NCI-H748 (cell line): ENCODE results near the gene TCEAL3.
A peak's percentile ranks its signal among the peaks of the same experiment; 100 is the strongest.
"Not testable (repeated sequence)": the region's sequence is repeated elsewhere in the genome, so short reads cannot be mapped to it uniquely, and the experiment has no call there.

ENCODE experiments used
- DNase-seq: peaks from one replicate; lab custom pipeline; 2025; ENCODE audit not compliant: unreplicated experiment; lab: John Stamatoyannopoulos, UW

TCEAL3 gene

DNA sequence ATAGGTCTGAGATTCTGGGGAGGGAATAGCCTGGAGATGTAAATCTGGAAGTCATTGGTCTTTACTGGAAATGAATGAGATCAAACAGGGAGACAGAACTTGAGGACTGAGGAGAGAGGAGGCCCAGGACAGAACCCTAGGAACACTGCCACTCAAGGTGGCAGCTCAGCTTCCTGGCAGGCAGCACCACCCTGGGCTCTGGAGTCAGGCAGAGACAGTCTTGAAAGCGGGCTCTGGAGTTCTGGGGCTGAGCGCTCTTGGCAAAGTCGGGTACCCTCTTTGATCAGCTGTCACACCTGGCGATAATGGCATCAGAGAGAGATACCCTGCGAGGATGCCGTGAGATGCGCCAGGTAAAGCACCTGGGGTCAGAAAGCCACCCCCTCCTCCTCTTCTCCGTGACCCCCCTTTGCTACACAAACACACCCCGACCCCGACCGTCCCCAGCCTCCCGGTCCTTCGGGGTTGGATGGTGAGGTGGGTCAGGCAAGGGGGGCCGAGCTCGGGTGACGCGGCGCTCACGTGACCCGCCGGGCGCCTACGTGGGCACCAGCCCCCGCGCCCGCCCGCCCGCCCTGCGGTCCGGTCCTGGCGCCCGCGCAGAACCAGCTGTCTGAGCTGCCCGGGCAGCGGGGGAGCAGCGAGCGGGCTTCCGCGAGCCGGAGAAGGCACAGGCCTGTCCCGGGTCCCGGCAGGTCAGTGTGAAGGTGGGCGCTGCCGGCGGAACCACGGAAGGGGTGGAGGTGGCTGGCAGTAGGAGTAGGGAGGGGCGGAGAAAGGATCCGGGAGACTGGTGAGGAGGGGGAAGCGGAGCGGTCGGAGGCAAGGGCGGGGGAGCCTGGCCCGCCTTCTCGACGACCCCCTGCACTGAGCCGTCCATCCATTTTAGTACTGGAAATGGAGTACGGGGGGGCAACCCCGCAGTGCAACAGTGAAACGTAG lies at the start of gene TCEAL3:
TCEAL3 (plus strand) TSS at position 600 of the 942 bp plus-strand sequence. CDS start 1,102 bp downstream, outside the sequence.
- peak; percentile 75 for DNase-seq

- no peak for DNase-seq
Measured at GRCh38 chrX:103560256-103560655, 47.5 kb upstream of the TCEAL3 start.

DNA sequence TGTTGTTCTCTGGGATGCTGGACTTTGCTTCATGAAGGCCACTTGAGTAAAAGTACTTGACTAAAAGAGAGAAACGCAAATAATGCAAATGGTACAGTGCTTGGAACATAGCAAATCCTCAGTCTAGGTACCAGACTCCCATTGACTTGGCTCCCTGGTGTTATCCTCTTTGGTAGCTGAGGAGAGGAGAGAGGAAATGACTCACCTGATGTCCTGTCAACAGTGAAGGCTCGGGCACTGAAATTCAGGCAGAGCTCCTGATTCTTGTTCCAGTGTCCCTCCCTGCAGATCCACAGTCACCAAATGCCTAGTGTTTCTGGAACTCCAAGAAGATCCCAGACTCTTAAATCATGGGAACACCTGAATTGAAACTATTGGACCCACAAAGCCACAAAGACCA lies 45.0 kb upstream of the TCEAL3 start:
- no peak for DNase-seq

- DNase-seq = no peak
Measured at GRCh38 chrX:103565197-103565596, 42.6 kb upstream of the TCEAL3 start.

DNA sequence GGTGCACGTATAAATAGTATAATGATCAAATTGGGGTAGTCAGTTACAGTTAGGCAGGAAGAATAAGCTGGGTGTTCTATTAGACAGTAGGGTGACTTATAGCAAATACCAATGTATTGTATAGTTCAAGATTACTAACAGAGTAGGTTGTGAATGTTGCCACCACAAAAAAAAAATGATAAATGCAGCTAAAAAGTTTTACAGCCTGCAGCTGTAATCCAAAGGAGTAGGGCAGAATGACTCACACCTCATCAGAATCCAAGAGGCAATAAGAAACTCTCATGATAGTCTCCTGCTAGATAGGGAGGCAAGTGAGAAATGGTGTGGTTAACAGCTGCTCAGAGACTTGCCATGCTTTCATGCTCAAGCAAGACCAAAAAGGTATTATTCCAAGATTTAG lies 42.0 kb upstream of the TCEAL3 start:
- DNase-seq = no peak

- DNase-seq = no peak
Measured at GRCh38 chrX:103571121-103571520, 36.6 kb upstream of the TCEAL3 start.

- DNase-seq = no peak
Measured at GRCh38 chrX:103571726-103572125, 36.0 kb upstream of the TCEAL3 start.

- peak; percentile 3 for DNase-seq
Measured at GRCh38 chrX:103573202-103573601, 34.6 kb upstream of the TCEAL3 start.

- peak; percentile 66 for DNase-seq
Measured at GRCh38 chrX:103584596-103584995, 23.2 kb upstream of the TCEAL3 start.

DNA sequence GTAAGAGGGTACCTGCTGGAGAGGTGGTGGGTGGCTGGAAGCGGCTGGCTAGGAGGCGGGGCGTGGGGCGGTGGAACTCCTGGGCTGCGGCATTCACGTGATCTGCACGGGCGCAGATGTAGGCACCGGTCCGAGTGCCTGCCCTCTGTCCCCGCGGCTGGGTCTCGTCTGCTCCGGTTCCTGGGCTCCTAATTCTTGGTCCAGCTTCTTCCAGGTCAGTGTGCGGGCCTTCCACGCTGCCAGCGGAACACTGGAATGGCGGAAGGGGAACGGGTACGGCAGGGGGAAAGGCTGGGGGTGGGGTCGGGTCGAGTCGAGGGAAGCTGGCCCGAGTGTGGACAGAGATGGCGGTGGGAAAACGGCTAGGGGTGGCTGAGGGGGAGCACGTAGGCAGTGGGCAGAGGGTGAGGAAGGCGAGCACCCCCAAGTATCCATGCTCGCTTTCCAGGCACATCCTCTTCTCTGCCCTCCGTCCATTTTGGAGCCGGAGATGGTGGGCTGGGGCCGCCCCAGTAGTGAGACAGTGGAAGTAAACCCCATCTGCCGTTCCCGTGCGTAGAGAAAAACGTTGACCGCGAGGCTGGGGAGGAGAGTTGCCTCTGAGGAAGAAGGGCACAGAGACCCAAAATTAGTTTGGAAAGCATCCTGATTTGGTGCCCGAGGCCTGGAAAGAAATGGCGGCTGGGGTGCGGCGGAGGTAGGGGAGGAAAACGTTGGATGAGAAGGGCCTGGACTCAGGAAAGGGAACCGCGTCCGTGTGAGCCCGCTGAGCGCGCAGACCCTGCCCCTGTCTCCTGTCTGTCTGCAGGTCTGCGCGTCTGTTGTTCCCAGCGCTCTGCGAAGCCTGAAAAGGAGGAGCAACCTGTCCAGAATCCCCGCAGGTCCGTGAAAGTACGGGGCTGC lies 22.1 kb upstream of the TCEAL3 start, which contains the start of gene TCEAL4:
TCEAL4 (plus strand) TSS at position 105 of the 903 bp plus-strand sequence. CDS start 1,161 bp downstream, outside the sequence.
- DNase-seq = peak; percentile 74

- no peak for DNase-seq
Measured at GRCh38 chrX:103586314-103586646, 21.5 kb upstream of the TCEAL3 start.

- DNase-seq = no peak
Measured at GRCh38 chrX:103586659-103587058, 21.1 kb upstream of the TCEAL3 start.

DNA sequence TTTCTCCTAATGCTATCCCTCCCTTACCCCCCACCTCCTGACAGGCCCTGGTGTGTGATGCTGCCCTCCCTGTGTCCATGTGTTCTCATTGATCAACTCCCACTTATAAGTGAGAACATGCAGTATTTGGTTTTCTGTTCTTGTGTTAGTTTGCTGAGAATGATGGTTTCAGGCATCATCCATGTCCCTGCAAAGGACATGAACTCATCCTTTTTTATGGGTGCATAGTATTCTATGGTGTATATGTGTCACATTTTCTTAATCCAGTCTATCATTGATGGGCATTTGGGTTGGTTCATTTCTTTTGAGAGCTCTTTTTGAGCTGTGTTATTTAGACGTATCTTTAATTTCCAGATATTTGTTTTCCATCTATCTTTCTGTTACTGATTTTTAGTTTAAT lies 15.5 kb upstream of the TCEAL3 start:
- not testable (repeated sequence) for DNase-seq

DNA sequence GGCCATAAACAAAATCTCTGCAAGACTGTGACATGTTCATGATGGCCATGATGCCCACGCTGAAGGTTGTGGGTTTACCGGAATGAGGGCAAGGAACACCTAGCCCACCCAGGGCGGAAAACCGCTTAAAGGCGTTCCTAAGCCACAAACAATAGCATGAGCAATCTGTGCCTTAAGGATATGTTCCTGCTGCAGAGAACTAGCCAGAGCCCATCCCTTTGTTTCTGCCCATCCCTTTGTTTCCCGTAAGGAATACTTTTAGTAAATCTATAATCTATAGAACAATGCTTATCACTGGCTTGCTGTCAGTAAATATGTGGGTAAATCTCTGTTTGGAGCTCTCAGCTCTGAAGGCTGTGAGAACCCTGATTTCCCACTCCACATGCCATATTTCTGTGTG lies 12.6 kb upstream of the TCEAL3 start:
- DNase-seq = not testable (repeated sequence)

DNA sequence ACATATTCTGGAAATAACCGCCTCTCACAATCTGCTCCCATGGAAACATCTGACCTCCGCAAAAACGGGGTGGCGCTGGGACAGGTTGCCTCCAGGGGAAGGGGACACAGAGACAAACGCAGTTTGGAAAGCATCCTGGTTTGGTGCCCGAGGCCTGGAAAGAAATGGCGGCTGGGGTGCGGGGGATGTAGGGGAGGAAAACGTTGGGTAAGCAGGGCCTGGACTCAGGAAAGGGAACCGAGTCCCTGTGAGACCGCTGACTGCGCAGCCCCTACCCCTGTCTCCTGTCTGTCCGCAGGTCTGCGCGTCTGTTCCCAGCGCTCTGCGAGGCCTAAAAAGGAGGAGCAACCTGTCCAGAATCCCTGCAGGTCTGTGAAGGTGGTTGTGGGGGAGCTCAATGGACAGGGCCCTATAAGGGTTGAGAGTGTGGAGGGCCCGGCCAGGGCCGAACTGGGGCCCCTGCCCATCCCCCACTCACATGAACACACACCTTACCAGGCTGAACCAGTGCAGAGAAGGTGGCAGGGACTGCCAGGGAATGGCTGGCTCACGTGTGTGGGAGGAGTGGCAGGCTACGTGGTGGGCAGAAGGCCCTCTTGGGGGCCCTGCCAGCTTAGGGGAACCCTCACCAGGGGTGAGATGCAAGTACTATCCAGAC lies 672 bp downstream of the TCEAL3 start:
- DNase-seq = no peak

DNA sequence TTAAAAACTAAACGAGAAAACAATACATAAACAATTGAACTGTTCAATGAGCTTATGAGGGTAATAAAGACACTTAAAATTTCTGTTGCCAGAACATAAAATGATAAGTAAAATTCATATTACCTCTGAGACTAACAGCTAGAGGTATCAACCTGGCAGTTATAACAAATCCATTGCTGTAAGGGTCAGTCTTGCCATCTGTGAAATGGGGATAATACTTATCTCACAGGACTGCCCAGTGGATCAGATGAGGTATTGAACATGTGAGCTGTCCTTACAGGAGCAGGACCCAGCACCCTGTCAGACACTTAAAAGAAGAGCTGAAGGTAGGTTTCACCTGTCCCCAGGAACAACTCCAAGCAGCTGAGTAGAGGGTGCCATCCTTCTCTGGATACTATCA lies 2.5 kb downstream of the TCEAL3 start:
- DNase-seq = no peak

DNA sequence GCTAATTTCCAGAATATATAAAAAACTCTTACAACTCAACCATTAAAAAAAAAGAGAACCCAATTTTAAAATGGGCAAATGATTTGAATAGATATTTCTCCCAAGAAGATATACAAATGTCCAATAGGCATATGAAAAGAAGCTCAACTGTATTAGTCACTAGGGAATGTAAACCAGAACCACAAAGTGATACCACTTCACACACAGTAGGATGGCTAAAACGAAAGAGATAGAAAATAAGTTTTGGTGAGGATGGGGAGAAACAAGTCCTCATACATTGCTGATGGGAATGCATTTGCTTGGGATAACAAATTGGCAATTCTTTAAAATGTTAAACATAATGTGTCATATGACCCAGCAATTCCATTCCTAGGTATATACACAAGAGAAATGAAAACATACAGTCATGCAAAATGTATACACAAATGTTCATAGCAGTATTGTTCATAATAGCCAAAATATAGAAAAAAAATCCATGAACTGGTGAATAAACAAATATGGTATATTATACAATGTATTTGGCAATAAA lies 5.7 kb downstream of the TCEAL3 start:
- no peak for DNase-seq

- DNase-seq = no peak
Measured at GRCh38 chrX:103614999-103615398, 7.2 kb downstream of the TCEAL3 start.

GRCh38 chrX:103615781-103616371 lies 8.1 kb downstream of the TCEAL3 start:
- no peak for DNase-seq

DNA sequence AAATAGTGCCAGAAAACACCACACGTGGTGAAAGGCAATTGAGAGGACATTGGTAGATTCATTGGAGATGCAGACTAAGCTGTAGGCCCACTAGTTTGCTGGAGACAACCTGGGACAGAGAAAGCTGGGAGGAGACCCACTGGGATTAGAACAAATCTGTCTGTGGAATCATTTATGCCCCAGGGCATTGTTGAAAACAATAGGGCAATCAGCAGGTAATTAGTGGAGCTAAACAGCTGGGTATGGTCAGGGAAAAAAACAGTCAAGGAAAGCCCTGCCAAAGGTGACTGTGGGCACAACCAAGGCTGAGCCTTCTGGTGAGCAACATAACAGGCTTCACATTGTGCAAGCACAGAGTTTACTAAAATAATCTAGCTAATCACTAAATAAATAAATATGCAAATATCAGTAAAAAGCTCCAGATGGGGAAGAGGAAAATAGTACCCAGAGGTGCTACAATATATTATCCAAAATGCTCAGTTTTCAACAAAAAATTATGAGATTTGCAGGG lies 9.0 kb downstream of the TCEAL3 start:
- no peak for DNase-seq
